Urinary bladder (tissue), 4 donors: ENCODE data around the gene TENT4B. TPM values are rescaled to one million over a fixed set of nuclear protein-coding genes. Genes with fewer than 3 reads are reported as not detected.

Source experiments
- DNase-seq: peaks from one replicate; pipeline ENCODE4 v3.0.0-alpha.2; 2015; ENCODE audit errors: extremely low spot score
- H3K27ac ChIP-seq: one replicate; pipeline ENCODE4 v1.5.1; 2013; ENCODE audit warnings: low read depth, mild to moderate bottlenecking, moderate library complexity
- H3K36me3 ChIP-seq: one replicate; pipeline ENCODE4 v1.6.1; 2013; ENCODE audit warnings: mild to moderate bottlenecking, moderate library complexity; ENCODE audit not compliant: insufficient read depth
- H3K4me1 ChIP-seq: one replicate; pipeline ENCODE4 v1.6.1; 2013; ENCODE audit warnings: mild to moderate bottlenecking, moderate library complexity; ENCODE audit not compliant: insufficient read depth
- H3K4me3 ChIP-seq: one replicate; pipeline ENCODE4 v1.5.1; 2013; ENCODE audit warnings: low read depth, low read length
- WGBS: extraction: QIAGEN DNeasy Blood & Tissue Kit; methylation state at CpG from one replicate; pipeline ENCODE4 v1.1.7; 2013; 5-methylcytosine and 5-hydroxymethylcytosine counted together
- polyA plus RNA-seq: library from polyadenylated mRNA; stranded (reverse); fragments of 200-250 nt; gene quantifications from one replicate; pipeline ENCODE4 v1.2.3, GENCODE V29; 2013
- total RNA-seq: library from RNA; depleted of rRNA; stranded (reverse); fragments of >200 nt; gene quantifications from one replicate; pipeline ENCODE4 v1.2.3, GENCODE V29; 2014
- donor health status: healthy with polysubstance abuse.
- donor health status: healthy.

The TENT4B gene
- total and polyA plus RNA-seq, 2 donors, result 9.0 to 19.4 TPM

- Histone ChIP-seq H3K4me3 (no peak overlapping the region), H3K36me3 (no peaks in the 10 kb centered on the region), H3K4me1 (no peaks in the 10 kb centered on the region), H3K27ac (no peak overlapping the region)
- 90% methylated on average over 9 of the region's 9 CpGs for WGBS
- no peak for DNase-seq
These were observed 91.0 kb downstream of the TENT4B start for GRCh38 chr16:50244140-50244503.

GRCh38 chr16:50244504-50245416 is 91.7 kb downstream of the TENT4B start:
- no peak for DNase-seq

GRCh38 chr16:50245417-50246298 is 92.6 kb downstream of the TENT4B start:
- 1% methylated on average over 72 of the region's 74 CpGs for WGBS
- no peaks in the 10 kb centered on the region for H3K36me3 ChIP-seq
- H3K27ac ChIP-seq, result no peak overlapping the region
- H3K4me3 ChIP-seq, result peak overlapping the region; percentile 53
- H3K4me1 ChIP-seq, result no peaks in the 10 kb centered on the region
- DNase-seq, result peak; percentile 17

More at GRCh38 chr16:50244504-50245416, 91.7 kb downstream of the TENT4B start:
- H3K4me3 ChIP-seq, result no peak overlapping the region
- no peaks in the 10 kb centered on the region for H3K4me1 ChIP-seq
- H3K27ac ChIP-seq, result no peak overlapping the region
- 34% methylated on average over 33 of the region's 33 CpGs for WGBS
- H3K36me3 ChIP-seq, result no peaks in the 10 kb centered on the region

- Histone ChIP-seq H3K27ac (no peak overlapping the region), H3K4me1 (no peaks in the 10 kb centered on the region), H3K4me3 (peak overlapping the region; percentile 53), H3K36me3 (no peaks in the 10 kb centered on the region)
- 19% methylated on average over 42 of the region's 46 CpGs for WGBS
- no peak for DNase-seq
These were observed 93.4 kb downstream of the TENT4B start for GRCh38 chr16:50246299-50247122.

GRCh38 chr16:50247123-50247905 is 94.2 kb downstream of the TENT4B start:
- WGBS, result over 99% methylated on average over 12 of the region's 12 CpGs
- no peak overlapping the region for H3K4me3 ChIP-seq
- H3K4me1 ChIP-seq, result no peaks in the 10 kb centered on the region
- no peaks in the 10 kb centered on the region for H3K36me3 ChIP-seq
- no peak overlapping the region for H3K27ac ChIP-seq
- no peak for DNase-seq

GRCh38 chr16:50247906-50248608 is 95.0 kb downstream of the TENT4B start:
- H3K36me3 ChIP-seq, result no peaks in the 10 kb centered on the region
- no peak for DNase-seq
- no peak overlapping the region for H3K4me3 ChIP-seq
- H3K27ac ChIP-seq, result no peak overlapping the region
- H3K4me1 ChIP-seq, result no peaks in the 10 kb centered on the region
- 90% methylated on average over 13 of the region's 13 CpGs for WGBS

- no peak for DNase-seq
- Histone ChIP-seq H3K36me3 (no peaks in the 10 kb centered on the region), H3K4me3 (no peak overlapping the region), H3K27ac (no peak overlapping the region), H3K4me1 (no peaks in the 10 kb centered on the region)
- 93% methylated on average over 8 of the region's 8 CpGs for WGBS
These were observed 95.7 kb downstream of the TENT4B start for GRCh38 chr16:50248845-50249244.

GRCh38 chr16:50251375-50252081 is 98.4 kb downstream of the TENT4B start:
- Histone ChIP-seq H3K4me1 (no peaks in the 10 kb centered on the region), H3K4me3 (no peak overlapping the region), H3K27ac (no peak overlapping the region), H3K36me3 (no peaks in the 10 kb centered on the region)
- no peak for DNase-seq
- WGBS, result 88% methylated on average over 15 of the region's 15 CpGs

GRCh38 chr16:50252082-50252611 is 99.0 kb downstream of the TENT4B start:
- Histone ChIP-seq H3K36me3 (no peaks in the 10 kb centered on the region), H3K4me3 (no peak overlapping the region), H3K27ac (no peak overlapping the region), H3K4me1 (no peaks in the 10 kb centered on the region)
- no peak for DNase-seq
- 93% methylated on average over 9 of the region's 9 CpGs for WGBS

GRCh38 chr16:50252874-50253513 is 99.9 kb downstream of the TENT4B start:
- H3K4me3 ChIP-seq, result no peak overlapping the region
- no peaks in the 10 kb centered on the region for H3K4me1 ChIP-seq
- 81% methylated on average over 12 of the region's 12 CpGs for WGBS
- no peak for DNase-seq
- no peak overlapping the region for H3K27ac ChIP-seq
- H3K36me3 ChIP-seq, result no peaks in the 10 kb centered on the region

GRCh38 chr16:50253514-50253910 is 100.4 kb downstream of the TENT4B start:
- 92% methylated on average over 8 of the region's 8 CpGs for WGBS
- Histone ChIP-seq H3K27ac (no peak overlapping the region), H3K36me3 (no peaks in the 10 kb centered on the region), H3K4me1 (no peaks in the 10 kb centered on the region), H3K4me3 (no peak overlapping the region)
- no peak for DNase-seq
